HUES6 (cell line): ENCODE measurements around the gene ZNF561.
A peak's percentile ranks its signal among the peaks of the same experiment; 100 is the strongest.

Experiments used
- H3K27ac ChIP-seq: 2 replicates; pipeline ENCODE4 v1.7.0; 2013; ENCODE audit warnings: low read depth, mild to moderate bottlenecking, low read length, inconsistent platforms
- H3K27me3 ChIP-seq: 2 replicates; pipeline ENCODE4 v1.6.1; 2013; ENCODE audit warnings: low read length; ENCODE audit not compliant: control insufficient read depth, insufficient read depth
- H3K36me3 ChIP-seq: 2 replicates; pipeline ENCODE4 v1.6.1; 2013; ENCODE audit warnings: low read length; ENCODE audit not compliant: control insufficient read depth, insufficient read depth
- H3K4me1 ChIP-seq: 2 replicates; pipeline ENCODE4 v1.6.1; 2013; ENCODE audit warnings: low read length; ENCODE audit not compliant: control insufficient read depth, insufficient read depth
- H3K4me3 ChIP-seq: 2 replicates; pipeline ENCODE4 v1.5.1; 2013; ENCODE audit warnings: low read depth, low read length
- H3K9ac ChIP-seq: one replicate; pipeline ENCODE4 v1.6.1; 2013; ENCODE audit warnings: mild to moderate bottlenecking, low read length
- H3K9me3 ChIP-seq: 2 replicates; pipeline ENCODE4 v1.6.1; 2013; ENCODE audit warnings: low read depth, low read length; ENCODE audit not compliant: control insufficient read depth, insufficient read depth

The ZNF561 gene

GRCh38 chr19:9580728-9581127, 40.3 kb downstream of the ZNF561 start:
- H3K4me3 ChIP-seq = no peak overlapping the region; the same call in 1 of the 2 replicates
- peaks cover 3% of the 10 kb centered on the region; the same call in 1 of the 2 replicates for H3K4me1 ChIP-seq
- peaks cover 61% of the 10 kb centered on the region for H3K36me3 ChIP-seq
- no peak overlapping the region for H3K27ac ChIP-seq
- H3K27me3 ChIP-seq = no peaks in the 10 kb centered on the region
- no peak overlapping the region for H3K9ac ChIP-seq
- peaks cover 54% of the 10 kb centered on the region for H3K9me3 ChIP-seq

DNA sequence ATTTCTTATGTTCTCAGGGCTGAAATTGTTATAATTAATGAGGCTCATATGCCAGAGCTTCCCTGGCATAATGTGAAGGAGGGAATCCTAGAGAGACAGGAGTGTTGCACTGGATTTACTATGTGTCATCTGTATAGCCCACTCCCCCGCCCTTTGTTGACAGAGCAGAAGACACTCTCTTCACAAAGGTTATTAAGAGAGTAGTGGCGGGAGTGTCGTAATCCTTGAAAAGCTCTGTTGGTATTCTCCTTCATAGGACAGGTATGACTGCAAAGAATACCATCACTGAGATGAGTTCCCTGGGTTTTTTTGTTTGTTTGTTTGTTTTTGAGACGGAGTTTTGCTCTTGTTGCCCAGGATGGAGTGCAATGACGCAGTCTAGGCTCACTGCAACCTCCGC, 50.8 kb downstream of the ZNF561 start:
- Histone ChIP-seq H3K9ac (no peak overlapping the region), H3K4me3 (no peak overlapping the region), H3K27me3 (no peaks in the 10 kb centered on the region), H3K4me1 (no peaks in the 10 kb centered on the region), H3K36me3 (peaks cover 95% of the 10 kb centered on the region), H3K9me3 (peaks cover 90% of the 10 kb centered on the region), H3K27ac (no peak overlapping the region)

DNA sequence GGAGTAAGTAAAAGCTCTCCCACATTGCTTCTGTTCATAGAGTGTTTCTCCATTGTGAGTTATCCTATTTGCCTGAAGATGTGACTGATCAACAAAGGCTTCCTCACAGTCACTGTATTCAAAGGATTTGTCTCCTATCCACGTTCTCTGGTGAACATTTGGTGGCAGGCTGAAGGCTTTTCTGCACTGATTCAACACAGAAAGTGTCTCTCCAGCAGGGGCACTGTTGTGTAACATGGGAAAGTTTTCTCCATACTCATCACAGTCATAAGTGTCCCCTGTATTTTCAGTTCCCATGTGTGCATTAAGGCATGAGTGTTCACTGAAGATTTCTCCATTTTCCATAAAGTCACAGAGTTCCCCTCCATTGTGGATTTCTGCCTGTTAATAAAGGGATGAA, 54.3 kb downstream of the ZNF561 start:
- Histone ChIP-seq H3K9ac (no peak overlapping the region), H3K9me3 (peaks cover 91% of the 10 kb centered on the region), H3K36me3 (peaks cover 99% of the 10 kb centered on the region), H3K4me1 (no peaks in the 10 kb centered on the region), H3K27ac (no peak overlapping the region), H3K27me3 (no peaks in the 10 kb centered on the region), H3K4me3 (no peak overlapping the region; the same call in 1 of the 2 replicates)

DNA sequence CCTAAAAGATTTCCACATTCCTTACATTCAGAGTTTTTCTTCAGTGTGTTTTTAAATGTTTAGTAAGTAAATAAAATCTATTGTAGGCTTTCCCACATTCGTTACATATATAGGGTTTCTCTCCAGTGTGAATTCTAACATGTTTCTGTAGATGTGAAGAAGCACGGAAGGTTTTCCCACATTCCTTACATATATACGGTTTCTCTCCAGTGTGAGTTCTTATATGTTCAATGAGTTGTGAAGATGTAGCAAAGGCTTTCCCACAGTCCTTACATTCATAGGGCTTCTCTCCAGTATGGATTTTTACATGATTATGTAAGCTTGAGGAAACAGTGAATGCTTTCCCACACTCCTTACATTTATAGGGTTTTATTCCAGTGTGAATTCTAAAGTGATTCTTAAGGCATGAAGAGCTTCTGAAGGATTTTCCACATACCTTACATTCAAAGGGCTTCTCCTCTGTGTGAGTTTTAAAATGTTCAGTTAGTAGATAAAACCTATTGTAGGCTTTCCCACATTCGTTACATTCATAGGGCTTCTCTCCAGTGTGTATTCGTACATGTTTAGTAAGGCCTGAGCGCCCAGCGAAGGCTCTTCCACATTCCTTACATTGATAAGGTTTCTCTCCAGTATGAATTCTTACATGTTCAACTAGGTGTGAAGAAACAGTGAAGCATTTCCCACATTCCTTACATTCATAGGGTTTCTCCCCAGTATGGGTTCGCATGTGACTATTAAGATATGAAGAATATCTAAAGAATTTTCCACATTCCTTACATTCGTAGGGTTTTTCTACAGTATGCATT, 54.9 kb downstream of the ZNF561 start:
- H3K9me3 ChIP-seq = peaks cover 88% of the 10 kb centered on the region
- no peak overlapping the region for H3K27ac ChIP-seq

More for the DNA sequence above, 54.9 kb downstream of the ZNF561 start:
- H3K4me1 ChIP-seq = no peaks in the 10 kb centered on the region
- H3K4me3 ChIP-seq = peak overlapping the region; percentile 15; the same call in 1 of the 2 replicates
- no peaks in the 10 kb centered on the region for H3K27me3 ChIP-seq
- H3K9ac ChIP-seq = no peak overlapping the region
- peaks cover 99% of the 10 kb centered on the region for H3K36me3 ChIP-seq
